ENCODE data around the gene GRK5.

Gene GRK5

GRCh38 chr10:119217401-119217800, 10.0 kb downstream of the GRK5 start:
- ChIA-PET POLR2A (no interaction called here), CTCF (interaction anchor here (1.2 to 7.9 kb wide), 2 partner anchors 9 to 27 kb away, joined by 3 to 80 read pairs; partner anchors contain the start of gene GRK5)
- no peak overlapping the region for H3K4me3 ChIP-seq (ENCODE audit: low read depth, low read length)
- TF ChIP-seq CTCF (IDR thresholded peaks at IDR 0.05; ENCODE audit: insufficient read depth, low read length, missing control alignments): no peak
- DNase-seq (ENCODE audit: low read depth, low spot score): no peak

GRCh38 chr10:119217991-119218490, 10.7 kb downstream of the GRK5 start:
- DNase-seq (ENCODE audit: low read depth, low spot score): no peak
- CTCF ChIA-PET: interaction anchor here (0.8 to 7.9 kb wide), 3 partner anchors 10 to 228 kb away, joined by 3 to 80 read pairs (median 3); partner anchors contain the start of gene GRK5
- H3K4me3 ChIP-seq (ENCODE audit: low read depth, low read length): no peak overlapping the region
- POLR2A ChIA-PET: no interaction called here
- no peak for TF ChIP-seq CTCF (IDR thresholded peaks at IDR 0.05; ENCODE audit: insufficient read depth, low read length, missing control alignments)

GRCh38 chr10:119219871-119220270, 12.5 kb downstream of the GRK5 start:
- ChIA-PET POLR2A (no interaction called here), CTCF (interaction anchor here (0.6 to 7.9 kb wide), 5 partner anchors 8 to 226 kb away, joined by 3 to 80 read pairs (median 4); partner anchors contain the start of gene GRK5)
- TF ChIP-seq CTCF (IDR thresholded peaks at IDR 0.05; ENCODE audit: insufficient read depth, low read length, missing control alignments): no peak
- H3K4me3 ChIP-seq (ENCODE audit: low read depth, low read length): no peak overlapping the region
- DNase-seq (ENCODE audit: low read depth, low spot score): no peak

GRCh38 chr10:119221201-119221600, 13.8 kb downstream of the GRK5 start:
- ChIA-PET CTCF (interaction anchor here (1.2 to 7.9 kb wide), 6 partner anchors 10 to 225 kb away, joined by 3 to 80 read pairs (median 4); partner anchors contain the start of gene GRK5), POLR2A (no interaction called here)
- no peak overlapping the region for H3K4me3 ChIP-seq (ENCODE audit: low read depth, low read length)
- no peak for DNase-seq (ENCODE audit: low read depth, low spot score)
- no peak for TF ChIP-seq CTCF (IDR thresholded peaks at IDR 0.05; ENCODE audit: insufficient read depth, low read length, missing control alignments)

GRCh38 chr10:119221666-119222065, 14.3 kb downstream of the GRK5 start:
- POLR2A ChIA-PET: no interaction called here
- no peak for TF ChIP-seq CTCF (IDR thresholded peaks at IDR 0.05; ENCODE audit: insufficient read depth, low read length, missing control alignments)
- no peak for DNase-seq (ENCODE audit: low read depth, low spot score)
- CTCF ChIA-PET: interaction anchor here (1.2 to 7.9 kb wide), 5 partner anchors 10 to 224 kb away, joined by 3 to 80 read pairs (median 4); partner anchors contain the start of gene GRK5
- H3K4me3 ChIP-seq (ENCODE audit: low read depth, low read length): no peak overlapping the region

GRCh38 chr10:119222537-119222936, 15.2 kb downstream of the GRK5 start:
- ChIA-PET POLR2A (no interaction called here), CTCF (interaction anchor here (1.2 to 7.9 kb wide), 3 partner anchors 15 to 224 kb away, joined by 3 to 80 read pairs (median 4); partner anchors contain the start of gene GRK5)
- DNase-seq (ENCODE audit: low read depth, low spot score): no peak
- no peak for TF ChIP-seq CTCF (IDR thresholded peaks at IDR 0.05; ENCODE audit: insufficient read depth, low read length, missing control alignments)
- no peak overlapping the region for H3K4me3 ChIP-seq (ENCODE audit: low read depth, low read length)
